Aorta (tissue), 5 donors: ENCODE data around the gene KRTAP27-1. TPM values are rescaled to one million over a fixed set of nuclear protein-coding genes. Genes with fewer than 3 reads are reported as not detected.

Experiments used
- ATAC-seq: fragments of 200-7000 bp; cut with Tn5 transposase; one replicate; pipeline ENCODE4 v1.9.1; 2022; ENCODE audit warnings: moderate library complexity; ENCODE audit not compliant: low FRiP score
- DNase-seq, 2 donors: peaks; one replicate each; pipeline ENCODE4 v3.0.0-alpha.2; 2020
- H3K27ac ChIP-seq, 2 donors: one replicate each; pipeline ENCODE4 v1.5.1; 2013; ENCODE audit warnings: low read length in 2 of 2, mild to moderate bottlenecking in 2 of 2, moderate library complexity in 2 of 2, control low read depth in 1 of 2, inconsistent platforms in 1 of 2, low read depth in 1 of 2
- H3K27me3 ChIP-seq, 2 donors: one replicate each; pipeline ENCODE4 v1.6.1; 2013; ENCODE audit warnings: control low read depth in 1 of 2, low read length in 1 of 2, mild to moderate bottlenecking in 1 of 2, moderate library complexity in 1 of 2; ENCODE audit not compliant: insufficient read depth in 2 of 2, control insufficient read depth in 1 of 2
- H3K36me3 ChIP-seq, 2 donors: one replicate each; pipeline ENCODE4 v1.6.1; 2013; ENCODE audit warnings: control low read depth in 1 of 2, low read length in 1 of 2, mild to moderate bottlenecking in 1 of 2; ENCODE audit not compliant: insufficient read depth in 2 of 2, control insufficient read depth in 1 of 2
- H3K4me1 ChIP-seq, 2 donors: one replicate each; pipeline ENCODE4 v1.6.1; 2013; ENCODE audit warnings: low read length in 2 of 2, control low read depth in 1 of 2, mild to moderate bottlenecking in 1 of 2, moderate library complexity in 1 of 2; ENCODE audit not compliant: insufficient read depth in 2 of 2, control insufficient read depth in 1 of 2
- H3K4me3 ChIP-seq, 2 donors: one replicate each; pipeline ENCODE4 v1.5.1; 2013; ENCODE audit warnings: low read length in 2 of 2, control low read depth in 1 of 2, mild to moderate bottlenecking in 1 of 2
- H3K9me3 ChIP-seq: one replicate; pipeline ENCODE4 v1.6.1; 2013; ENCODE audit warnings: mild to moderate bottlenecking, low read length; ENCODE audit not compliant: control insufficient read depth
- WGBS, 2 donors: extraction: QIAGEN DNeasy Blood & Tissue Kit; methylation state at CpG; one replicate each; pipeline ENCODE4 v1.1.7; 2013; 5-methylcytosine and 5-hydroxymethylcytosine counted together
- intact Hi-C, 2 donors: fragments of 100-400 bp; cut with DNase I; formaldehyde crosslinking; loops; one replicate each; pipeline versions ENCODE4 v1.14.2 to v1.15.0; 2022
- long read RNA-seq, 2 donors: library from polyadenylated mRNA; unstranded; transcript quantifications; one replicate each; pipeline ENCODE4 v2.0.0, GENCODE V29; 2020 to 2021
- polyA plus RNA-seq, 2 donors: library from polyadenylated mRNA; stranded (reverse); fragments of 200-250 nt; gene quantifications; one replicate each; pipeline ENCODE4 v1.2.3, GENCODE V29; 2013
- total RNA-seq, 2 donors: library from RNA; stranded (reverse); fragmentation: NEBNext Ultra II Directional; extraction: Animal tissue kit (Norgen Biotek cat#: 25700); gene quantifications; one replicate each; pipeline ENCODE4 v1.2.1, GENCODE V29; 2021
- donor health status: healthy with polysubstance abuse.
- donor health status: Bipolar disorder and iron deficiency.
- donor health status: DM: no; HTN: no; CAD: no.
- donor health status: DM: no; HTN: no; CAD: no.
- donor health status: DM: yes; HTN: yes; CAD: no.

KRTAP27-1 gene
- not detected for total RNA-seq
- polyA plus RNA-seq = not detected
- long read RNA-seq, donor 1 = 0 reads
- long read RNA-seq, donor 2 = 0 reads

GRCh38 chr21:30337276-30337744, at the start of gene KRTAP27-1:
KRTAP27-1 (minus strand) TSS chr21:30337694; CDS start chr21:30337668, 26 bp downstream.
- DNase-seq = no peak
- no peak for ATAC-seq
- Histone ChIP-seq H3K9me3 (no peaks in the 10 kb centered on the region), H3K36me3 (no peaks in the 10 kb centered on the region), H3K27ac (peak within 1 kb of the TSS in 1 of 2 donors; percentile 28), H3K4me3 (no peak within 1 kb of the TSS), H3K27me3 (no peaks in the 10 kb centered on the region), H3K4me1 (no peaks in the 10 kb centered on the region)
- intact Hi-C loops = no loop called here
- WGBS, 2 donors = 78 to 79% methylated on average over 6 of the region's 6 CpGs

- Histone ChIP-seq H3K4me1 (no peaks in the 10 kb centered on the region), H3K36me3 (no peaks in the 10 kb centered on the region), H3K4me3 (no peak overlapping the region), H3K27ac (no peak overlapping the region), H3K27me3 (no peaks in the 10 kb centered on the region), H3K9me3 (no peaks in the 10 kb centered on the region)
- intact Hi-C loops = no loop called here
- ATAC-seq (no peak), DNase-seq (no peak)
- 57% methylated on average over 1 of the region's 1 CpG for WGBS, 2 donors
Observed at GRCh38 chr21:30382201-30382600, 44.7 kb upstream of the KRTAP27-1 start.

- H3K36me3 ChIP-seq = no peaks in the 10 kb centered on the region
- H3K4me3 ChIP-seq = no peak within 1 kb of the TSS
- H3K4me1 ChIP-seq = no peaks in the 10 kb centered on the region
- no peak for ATAC-seq
- intact Hi-C loops = no loop called here
- DNase-seq = no peak
- no peaks in the 10 kb centered on the region for H3K9me3 ChIP-seq
- H3K27me3 ChIP-seq = no peaks in the 10 kb centered on the region
- 89 to 90% methylated on average over 5 of the region's 5 CpGs for WGBS, 2 donors
- no peak within 1 kb of the TSS for H3K27ac ChIP-seq
Observed at GRCh38 chr21:30372139-30372770, 34.8 kb upstream of the KRTAP27-1 start, which contains the start of gene KRTAP13-2. KRTAP13-2 (minus strand) TSS chr21:30372271; CDS start chr21:30372213, 58 bp downstream.

- ATAC-seq (no peak), DNase-seq (no peak)
- Histone ChIP-seq H3K27ac (no peak overlapping the region), H3K4me1 (no peaks in the 10 kb centered on the region), H3K27me3 (no peaks in the 10 kb centered on the region), H3K36me3 (no peaks in the 10 kb centered on the region), H3K4me3 (no peak overlapping the region), H3K9me3 (no peaks in the 10 kb centered on the region)
- intact Hi-C loops = no loop called here
- 3 to 7% methylated on average over 3 of the region's 3 CpGs for WGBS, 2 donors
Observed at GRCh38 chr21:30355906-30356305, 18.4 kb upstream of the KRTAP27-1 start.

- DNase-seq (no peak), ATAC-seq (no peak)
- Histone ChIP-seq H3K4me1 (no peaks in the 10 kb centered on the region), H3K36me3 (no peaks in the 10 kb centered on the region), H3K9me3 (no peaks in the 10 kb centered on the region), H3K27me3 (no peaks in the 10 kb centered on the region), H3K27ac (no peak overlapping the region), H3K4me3 (no peak overlapping the region)
- intact Hi-C loops = no loop called here
- 90 to 92% methylated on average over 1 of the region's 1 CpG for WGBS, 2 donors
Observed at GRCh38 chr21:30354308-30355005, 17.0 kb upstream of the KRTAP27-1 start.

GRCh38 chr21:30351534-30351933, 14.0 kb upstream of the KRTAP27-1 start:
- Histone ChIP-seq H3K9me3 (no peaks in the 10 kb centered on the region), H3K4me1 (no peaks in the 10 kb centered on the region), H3K36me3 (no peaks in the 10 kb centered on the region), H3K27me3 (no peaks in the 10 kb centered on the region), H3K4me3 (no peak overlapping the region), H3K27ac (no peak overlapping the region)
- intact Hi-C loops = no loop called here
- WGBS, 2 donors = 91% methylated on average over 1 of the region's 1 CpG
- DNase-seq = no peak
- no peak for ATAC-seq

GRCh38 chr21:30349572-30349971, 12.1 kb upstream of the KRTAP27-1 start:
- intact Hi-C loops = no loop called here
- Histone ChIP-seq H3K27ac (no peak overlapping the region), H3K9me3 (no peaks in the 10 kb centered on the region), H3K4me3 (no peak overlapping the region), H3K36me3 (no peaks in the 10 kb centered on the region), H3K27me3 (no peaks in the 10 kb centered on the region), H3K4me1 (no peaks in the 10 kb centered on the region)
- 67 to 72% methylated on average over 3 of the region's 3 CpGs for WGBS, 2 donors
- DNase-seq (no peak), ATAC-seq (no peak)

- Histone ChIP-seq H3K4me1 (no peaks in the 10 kb centered on the region), H3K36me3 (no peaks in the 10 kb centered on the region), H3K27ac (no peak within 1 kb of the TSS), H3K27me3 (no peaks in the 10 kb centered on the region), H3K4me3 (no peak within 1 kb of the TSS), H3K9me3 (no peaks in the 10 kb centered on the region)
- ATAC-seq = no peak
- 91 to 93% methylated on average over 4 of the region's 4 CpGs for WGBS, 2 donors
- intact Hi-C loops = no loop called here
- DNase-seq = no peak
Observed at GRCh38 chr21:30348506-30348905, 11.0 kb upstream of the KRTAP27-1 start, which contains the start of gene KRTAP23-1. KRTAP23-1 (minus strand) TSS chr21:30348606; CDS start chr21:30348606, 0 bp downstream.

- WGBS, 2 donors = 84 to 90% methylated on average over 2 of the region's 2 CpGs
- Histone ChIP-seq H3K4me3 (no peak overlapping the region), H3K36me3 (no peaks in the 10 kb centered on the region), H3K27me3 (no peaks in the 10 kb centered on the region), H3K4me1 (no peaks in the 10 kb centered on the region), H3K9me3 (no peaks in the 10 kb centered on the region), H3K27ac (no peak overlapping the region)
- intact Hi-C loops = no loop called here
- no peak for ATAC-seq
- no peak for DNase-seq
Observed at GRCh38 chr21:30345014-30345413, 7.5 kb upstream of the KRTAP27-1 start.
